ENCODE data around the gene CD2BP2. TPM values are rescaled to one million over a fixed set of nuclear protein-coding genes. Genes with fewer than 3 reads are reported as not detected.
A peak's percentile ranks its signal among the peaks of the same experiment; 100 is the strongest.

The CD2BP2 gene
- total and polyA plus RNA-seq, 9 of the 15 experiments (the other 6 are each of a cell fraction or from before 2014, with no cell fraction given) = 3.9 to 51.1 (median 32.8) TPM

GRCh38 chr16:30377812-30378235, 22.7 kb upstream of the CD2BP2 start (continued):
- TF ChIP-seq CBX3 (IDR thresholded peaks at IDR 0.05; ENCODE audit: borderline replicate concordance in 1 of 2, low read length in 2 of 2) (no peak), SPI1 (IDR thresholded peaks at IDR 0.05; ENCODE audit: borderline replicate concordance, low read depth, low read length) (0 out of 2 replicates have a peak, but pooled peaks have one; percentile 30), TBL1XR1 (IDR thresholded peaks at IDR 0.05; ENCODE audit: low read length in 2 of 2) (no peak), NCOA1 (IDR thresholded peaks at IDR 0.05; ENCODE audit: low read depth) (0 out of 2 replicates have a peak, but pooled peaks have one; percentile 13), CHD4 (IDR thresholded peaks at IDR 0.05; ENCODE audit: insufficient read depth, insufficient replicate concordance, low read depth, low read length, poor library complexity, severe bottlenecking) (no peak), ZNF121 (CRISPR knock-in tag; conservative IDR thresholded peaks at IDR 0.05) (no peak), MED1 (CRISPR knock-in tag; IDR thresholded peaks at IDR 0.05; ENCODE audit: borderline replicate concordance) (no peak), TRIM25 (IDR thresholded peaks at IDR 0.05; ENCODE audit: borderline replicate concordance) (no peak), NKRF (IDR thresholded peaks at IDR 0.05; ENCODE audit: borderline replicate concordance) (no peak), HMBOX1 (IDR thresholded peaks at IDR 0.05) (no peak), ZBTB40 (IDR thresholded peaks at IDR 0.05) (peak; percentile 74), ZBTB40 (CRISPR knock-in tag; IDR thresholded peaks at IDR 0.05) (no peak), XRCC5 (IDR thresholded peaks at IDR 0.05; ENCODE audit: low read depth, low read length) (no peak), NELFE (IDR thresholded peaks at IDR 0.05; ENCODE audit: insufficient read depth, insufficient read length) (no peak)
